ENCODE results near the gene EEFSEC.

Gene EEFSEC

DNA sequence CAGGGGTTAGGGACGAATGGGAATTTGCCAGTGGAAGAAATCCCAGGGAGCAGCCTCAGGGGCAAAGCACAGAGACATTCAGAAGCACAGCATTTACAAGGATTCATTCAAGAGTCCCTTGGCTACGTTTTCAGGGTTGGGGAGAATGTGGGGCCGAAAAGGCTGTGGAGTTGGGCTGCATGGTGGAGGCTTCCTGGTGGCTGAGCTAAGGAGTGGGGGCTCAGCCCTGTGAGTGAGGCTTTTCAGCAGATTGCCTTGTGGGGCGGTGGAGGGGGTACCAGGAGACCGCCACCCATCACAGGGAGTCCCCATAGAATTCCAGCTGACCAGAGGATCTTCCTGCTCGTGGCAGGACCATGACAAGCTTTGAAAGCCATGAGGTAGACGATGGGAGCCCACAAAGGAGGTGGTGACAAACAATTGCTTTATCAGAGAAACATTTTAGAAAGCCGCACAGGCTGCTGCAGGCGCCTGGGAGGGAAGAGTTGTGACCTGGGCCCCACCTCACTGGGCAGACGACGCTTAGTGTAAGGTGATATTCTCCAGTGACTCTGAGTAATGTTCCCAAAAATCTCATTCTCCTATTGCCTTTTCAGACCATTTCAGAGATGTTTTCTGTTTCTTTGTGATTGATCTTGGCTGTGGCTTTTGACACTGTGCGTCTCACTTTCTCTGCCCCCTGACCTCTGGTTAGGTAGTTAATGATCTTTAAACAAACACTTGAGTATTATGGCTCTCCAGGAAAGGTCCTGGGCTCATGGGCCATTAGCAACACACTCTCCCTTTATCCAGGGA, 185.5 kb downstream of the EEFSEC start:
- DNase-seq (ENCODE audit: extremely low spot score): peak; percentile 23
- ChIA-PET CTCF (no interaction called here), POLR2A (no interaction called here)
- TF ChIP-seq, protein P1, sequence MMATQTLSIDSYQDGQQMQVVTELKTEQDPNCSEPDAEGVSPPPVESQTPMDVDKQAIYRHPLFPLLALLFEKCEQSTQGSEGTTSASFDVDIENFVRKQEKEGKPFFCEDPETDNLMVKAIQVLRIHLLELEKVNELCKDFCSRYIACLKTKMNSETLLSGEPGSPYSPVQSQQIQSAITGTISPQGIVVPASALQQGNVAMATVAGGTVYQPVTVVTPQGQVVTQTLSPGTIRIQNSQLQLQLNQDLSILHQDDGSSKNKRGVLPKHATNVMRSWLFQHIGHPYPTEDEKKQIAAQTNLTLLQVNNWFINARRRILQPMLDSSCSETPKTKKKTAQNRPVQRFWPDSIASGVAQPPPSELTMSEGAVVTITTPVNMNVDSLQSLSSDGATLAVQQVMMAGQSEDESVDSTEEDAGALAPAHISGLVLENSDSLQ (IDR thresholded peaks at IDR 0.05): peak; percentile 36; the same call in 1 of the 2 replicates
- TF ChIP-seq ELF4 (IDR thresholded peaks at IDR 0.05) (no peak), TARDBP (IDR thresholded peaks at IDR 0.05) (no peak), ZNF384 (IDR thresholded peaks at IDR 0.05) (no peak), FOXM1 (IDR thresholded peaks at IDR 0.05; ENCODE audit: borderline replicate concordance) (no peak), HDGF (IDR thresholded peaks at IDR 0.05; ENCODE audit: borderline replicate concordance) (no peak)

DNA sequence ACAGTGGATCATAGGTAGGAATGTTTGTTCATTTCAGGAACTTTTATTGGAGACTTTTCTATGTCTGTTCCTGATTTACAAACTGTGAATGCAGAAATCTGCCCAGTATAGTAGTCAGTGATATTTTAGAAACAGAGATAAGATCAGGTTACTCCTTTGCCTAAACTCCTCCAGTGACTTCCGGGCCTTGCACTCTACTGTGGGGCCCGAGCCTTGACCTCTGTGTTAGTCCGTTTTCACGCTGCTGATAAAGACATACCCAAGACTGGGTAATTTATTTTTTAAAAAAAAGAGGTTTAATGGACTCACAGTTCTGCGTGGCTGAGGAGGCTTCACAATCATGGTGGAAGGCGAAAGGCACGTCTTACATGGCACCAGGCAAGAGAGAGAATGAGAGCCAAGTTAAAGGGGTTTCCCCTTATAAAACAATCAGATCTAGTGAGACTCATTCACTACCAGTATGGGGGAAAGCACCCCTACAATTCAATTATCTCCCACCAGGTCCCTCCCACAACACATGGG, 186.3 kb downstream of the EEFSEC start:
- ChIA-PET CTCF (no interaction called here), POLR2A (no interaction called here)
- DNase-seq (ENCODE audit: extremely low spot score): no peak
- TF ChIP-seq HDGF (IDR thresholded peaks at IDR 0.05; ENCODE audit: borderline replicate concordance): no peak
- no peak for TF ChIP-seq FOXK2 (IDR thresholded peaks at IDR 0.05)
- TF ChIP-seq SP1 (IDR thresholded peaks at IDR 0.05): no peak
- TF ChIP-seq SUZ12 (IDR thresholded peaks at IDR 0.05): no peak
- no peak for TF ChIP-seq BHLHE40 (IDR thresholded peaks at IDR 0.05; ENCODE audit: borderline replicate concordance)
- TF ChIP-seq FOXA1 (IDR thresholded peaks at IDR 0.05): no peak
- TF ChIP-seq LEF1 (IDR thresholded peaks at IDR 0.05; ENCODE audit: borderline replicate concordance): no peak
- TF ChIP-seq FOXM1 (IDR thresholded peaks at IDR 0.05; ENCODE audit: borderline replicate concordance): no peak

DNA sequence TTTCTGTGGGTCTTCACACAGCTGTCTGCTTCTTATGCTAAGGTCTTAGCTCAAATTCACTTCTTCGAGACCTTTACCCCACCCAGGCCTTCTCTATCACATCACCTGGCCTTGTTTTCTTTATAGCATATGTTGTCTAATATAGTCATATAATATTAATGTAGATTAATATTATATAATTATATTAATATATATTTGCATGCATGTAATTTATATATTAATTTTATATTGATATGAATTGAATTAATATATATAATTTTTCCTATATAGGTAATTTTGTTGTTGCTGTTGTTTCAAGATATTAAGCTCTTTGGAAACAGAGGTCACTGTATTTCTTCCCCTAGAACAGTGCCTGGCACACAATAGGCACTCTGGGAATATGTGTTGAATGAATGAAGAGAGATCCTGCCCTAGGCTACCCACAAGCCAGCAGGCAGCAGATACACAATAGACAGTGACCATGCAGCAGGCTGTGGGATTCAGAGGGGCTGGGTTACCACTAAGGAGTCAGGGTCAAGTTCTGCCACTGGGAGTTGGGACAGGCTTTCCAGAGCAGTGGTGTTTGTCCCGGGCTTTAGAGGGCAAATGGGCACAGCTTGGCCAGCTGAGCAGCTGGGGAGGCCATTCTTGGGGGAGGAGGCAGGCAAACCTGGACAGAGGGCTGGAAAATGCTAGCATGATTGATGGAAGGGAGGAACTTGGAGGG, 187.1 kb downstream of the EEFSEC start:
- DNase-seq (ENCODE audit: extremely low spot score): no peak
- no peak for TF ChIP-seq TARDBP (IDR thresholded peaks at IDR 0.05)
- ChIA-PET CTCF (no interaction called here), POLR2A (no interaction called here)

DNA sequence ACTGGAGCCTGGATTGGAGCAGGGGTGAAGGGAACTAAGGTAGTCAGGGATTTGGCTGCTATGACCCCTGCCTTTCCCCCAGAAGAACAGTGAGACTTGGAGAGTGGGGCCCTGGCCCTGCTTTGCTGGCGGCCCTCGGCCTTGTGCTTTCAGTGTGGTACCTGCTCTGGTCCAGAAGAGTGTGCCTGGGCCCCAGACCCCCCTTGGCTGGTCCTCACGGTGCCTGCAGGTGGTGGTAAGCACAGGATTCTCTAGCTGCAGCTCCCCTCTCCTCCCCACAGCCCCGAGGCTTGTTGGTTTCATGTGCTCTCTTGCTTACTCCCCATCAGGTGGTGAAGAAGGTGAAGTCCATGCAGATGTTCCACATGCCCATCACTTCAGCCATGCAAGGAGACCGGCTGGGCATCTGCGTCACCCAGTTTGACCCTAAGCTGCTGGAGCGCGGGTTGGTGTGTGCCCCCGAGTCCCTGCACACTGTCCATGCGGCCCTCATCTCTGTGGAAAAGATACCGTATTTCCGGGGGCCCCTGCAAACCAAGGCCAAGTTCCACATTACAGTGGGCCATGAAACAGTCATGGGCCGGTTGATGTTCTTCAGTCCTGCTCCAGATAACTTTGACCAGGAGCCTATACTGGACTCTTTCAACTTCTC, 187.7 kb downstream of the EEFSEC start:
- ChIA-PET CTCF (no interaction called here), POLR2A (no interaction called here)
- no peak for DNase-seq (ENCODE audit: extremely low spot score)
- TF ChIP-seq BHLHE40 (IDR thresholded peaks at IDR 0.05; ENCODE audit: borderline replicate concordance) (no peak), ZNF384 (IDR thresholded peaks at IDR 0.05) (no peak), SUZ12 (IDR thresholded peaks at IDR 0.05) (no peak), ARNT (IDR thresholded peaks at IDR 0.05) (no peak), HDGF (IDR thresholded peaks at IDR 0.05; ENCODE audit: borderline replicate concordance) (no peak), LEF1 (IDR thresholded peaks at IDR 0.05; ENCODE audit: borderline replicate concordance) (no peak), CTBP1 (IDR thresholded peaks at IDR 0.05; ENCODE audit: borderline replicate concordance) (no peak), FOXM1 (IDR thresholded peaks at IDR 0.05; ENCODE audit: borderline replicate concordance) (no peak), FOXA1 (IDR thresholded peaks at IDR 0.05) (no peak), L3MBTL2 (conservative IDR thresholded peaks at IDR 0.05) (no peak)
- TF ChIP-seq, protein P1 (IDR thresholded peaks at IDR 0.05): no peak

DNA sequence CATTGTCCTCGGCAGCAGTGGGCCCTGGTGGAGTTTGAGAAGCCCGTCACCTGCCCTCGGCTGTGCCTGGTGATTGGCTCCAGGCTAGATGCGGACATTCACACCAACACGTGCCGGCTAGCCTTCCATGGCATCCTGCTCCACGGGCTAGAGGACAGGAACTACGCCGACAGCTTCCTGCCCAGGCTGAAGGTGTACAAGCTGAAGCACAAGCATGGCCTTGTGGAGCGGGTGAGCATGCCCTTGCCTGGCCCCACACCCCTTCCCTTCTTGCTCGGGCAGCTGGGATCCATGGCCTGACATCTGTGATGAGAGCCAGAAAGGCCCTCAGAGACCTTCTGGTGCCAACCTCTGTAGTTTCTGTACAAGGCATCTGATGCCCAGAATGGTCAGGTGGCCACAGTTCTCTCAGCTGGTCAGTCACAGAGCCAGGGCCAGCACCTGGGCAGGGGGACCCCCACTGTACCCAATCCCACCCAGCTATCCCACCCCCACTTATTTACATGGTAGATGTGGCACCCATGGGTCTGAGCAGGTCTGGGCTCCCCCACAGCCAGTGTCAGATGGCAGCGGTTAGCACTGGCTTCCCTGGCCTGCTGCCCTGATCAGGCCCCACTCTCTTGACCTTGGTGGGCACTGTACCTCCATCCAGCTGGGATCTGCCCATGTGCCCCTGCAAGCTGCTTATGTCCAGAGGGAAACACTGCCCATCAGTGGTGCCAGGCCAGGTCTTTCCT, 188.5 kb downstream of the EEFSEC start:
- DNase-seq (ENCODE audit: extremely low spot score): no peak
- CTCF ChIA-PET: no interaction called here
- POLR2A ChIA-PET: no interaction called here
- TF ChIP-seq CTBP1 (IDR thresholded peaks at IDR 0.05; ENCODE audit: borderline replicate concordance) (no peak), ZNF384 (IDR thresholded peaks at IDR 0.05) (no peak), FOXA1 (IDR thresholded peaks at IDR 0.05) (no peak), HDGF (IDR thresholded peaks at IDR 0.05; ENCODE audit: borderline replicate concordance) (no peak), TARDBP (IDR thresholded peaks at IDR 0.05) (no peak), L3MBTL2 (conservative IDR thresholded peaks at IDR 0.05) (no peak), SP1 (IDR thresholded peaks at IDR 0.05) (no peak), NFRKB (IDR thresholded peaks at IDR 0.05) (no peak), FOXM1 (IDR thresholded peaks at IDR 0.05; ENCODE audit: borderline replicate concordance) (no peak), FOXK2 (IDR thresholded peaks at IDR 0.05) (no peak), ELF4 (IDR thresholded peaks at IDR 0.05) (no peak), SUZ12 (IDR thresholded peaks at IDR 0.05) (no peak), BHLHE40 (IDR thresholded peaks at IDR 0.05; ENCODE audit: borderline replicate concordance) (no peak), ARNT (IDR thresholded peaks at IDR 0.05) (no peak), LEF1 (IDR thresholded peaks at IDR 0.05; ENCODE audit: borderline replicate concordance) (no peak)
- TF ChIP-seq, protein P1 (IDR thresholded peaks at IDR 0.05): no peak

Measured in HEK293T (cell line).